ENCODE data around the gene NDN.

NDN gene, protein sequence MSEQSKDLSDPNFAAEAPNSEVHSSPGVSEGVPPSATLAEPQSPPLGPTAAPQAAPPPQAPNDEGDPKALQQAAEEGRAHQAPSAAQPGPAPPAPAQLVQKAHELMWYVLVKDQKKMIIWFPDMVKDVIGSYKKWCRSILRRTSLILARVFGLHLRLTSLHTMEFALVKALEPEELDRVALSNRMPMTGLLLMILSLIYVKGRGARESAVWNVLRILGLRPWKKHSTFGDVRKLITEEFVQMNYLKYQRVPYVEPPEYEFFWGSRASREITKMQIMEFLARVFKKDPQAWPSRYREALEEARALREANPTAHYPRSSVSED

DNA sequence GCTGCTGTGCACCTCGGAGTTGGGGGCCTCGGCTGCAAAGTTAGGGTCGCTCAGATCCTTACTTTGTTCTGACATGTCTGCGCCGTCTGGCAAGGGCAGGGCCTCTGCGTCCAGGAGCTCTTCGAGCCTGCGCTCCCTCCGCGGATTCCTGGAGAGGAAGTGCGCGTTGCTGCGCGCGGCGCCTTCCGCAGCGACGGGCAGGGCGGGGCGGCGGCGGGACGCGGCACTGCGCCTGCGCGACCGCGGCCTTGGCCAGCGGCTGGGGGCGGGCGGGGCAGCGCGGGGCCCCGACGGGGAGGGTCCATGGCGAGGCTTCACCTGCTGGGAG, at the start of gene NDN:
Gene NDN (minus strand): TSS at position 163 of the 328 bp plus-strand sequence. CDS start 88 bp downstream, at position 75.
- peak; percentile 30 for DNase-seq

DNA sequence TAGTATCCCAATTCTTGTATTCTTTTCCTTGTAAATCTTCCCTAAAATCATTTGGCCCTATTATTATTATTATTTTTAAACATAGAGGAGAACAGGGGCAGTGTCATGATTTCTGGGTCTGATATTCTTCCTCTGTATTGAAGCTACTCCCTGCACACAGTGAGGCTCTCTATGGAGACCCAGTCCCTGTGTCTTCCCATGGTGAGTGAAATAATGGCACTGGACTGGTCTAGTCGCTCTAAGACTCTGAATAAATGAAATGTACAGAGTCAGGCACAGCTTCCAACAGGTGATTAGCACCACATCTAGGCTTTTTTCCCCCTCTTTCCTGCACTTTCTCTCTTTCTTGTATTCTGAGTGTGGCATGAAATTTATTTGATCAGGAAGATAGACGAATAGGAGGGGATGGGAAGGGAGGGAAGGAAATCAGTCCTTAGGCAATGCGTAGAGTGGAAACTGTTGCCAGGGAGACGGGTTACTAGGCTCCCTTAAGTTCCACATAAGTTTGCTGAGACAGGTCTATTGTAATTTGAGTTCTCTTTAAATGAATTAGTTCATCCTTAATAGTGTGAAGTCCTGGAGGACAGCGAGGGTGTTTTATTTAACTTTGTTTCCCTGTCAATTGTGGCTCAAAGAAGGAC, 49.0 kb upstream of the NDN start:
- peak; percentile 43 for DNase-seq

DNA sequence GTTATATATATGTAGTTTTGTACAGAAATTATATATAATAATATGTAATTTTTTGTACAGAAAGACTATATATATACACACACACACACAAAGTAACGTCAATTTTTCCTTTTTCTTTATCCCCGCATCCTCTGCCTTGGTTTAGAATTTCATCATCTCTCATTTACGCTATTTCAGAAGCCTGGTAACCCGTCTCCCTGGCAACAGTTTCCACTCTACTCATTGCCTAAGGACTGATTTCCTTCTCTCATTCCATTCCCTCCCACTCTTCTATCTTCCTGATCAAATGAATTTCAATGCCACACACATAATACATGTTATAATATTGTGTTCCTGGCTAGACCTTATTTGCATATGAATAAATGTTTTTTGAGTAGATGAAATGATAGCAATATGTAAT, 47.8 kb upstream of the NDN start:
- DNase-seq: peak; percentile 81

DNA sequence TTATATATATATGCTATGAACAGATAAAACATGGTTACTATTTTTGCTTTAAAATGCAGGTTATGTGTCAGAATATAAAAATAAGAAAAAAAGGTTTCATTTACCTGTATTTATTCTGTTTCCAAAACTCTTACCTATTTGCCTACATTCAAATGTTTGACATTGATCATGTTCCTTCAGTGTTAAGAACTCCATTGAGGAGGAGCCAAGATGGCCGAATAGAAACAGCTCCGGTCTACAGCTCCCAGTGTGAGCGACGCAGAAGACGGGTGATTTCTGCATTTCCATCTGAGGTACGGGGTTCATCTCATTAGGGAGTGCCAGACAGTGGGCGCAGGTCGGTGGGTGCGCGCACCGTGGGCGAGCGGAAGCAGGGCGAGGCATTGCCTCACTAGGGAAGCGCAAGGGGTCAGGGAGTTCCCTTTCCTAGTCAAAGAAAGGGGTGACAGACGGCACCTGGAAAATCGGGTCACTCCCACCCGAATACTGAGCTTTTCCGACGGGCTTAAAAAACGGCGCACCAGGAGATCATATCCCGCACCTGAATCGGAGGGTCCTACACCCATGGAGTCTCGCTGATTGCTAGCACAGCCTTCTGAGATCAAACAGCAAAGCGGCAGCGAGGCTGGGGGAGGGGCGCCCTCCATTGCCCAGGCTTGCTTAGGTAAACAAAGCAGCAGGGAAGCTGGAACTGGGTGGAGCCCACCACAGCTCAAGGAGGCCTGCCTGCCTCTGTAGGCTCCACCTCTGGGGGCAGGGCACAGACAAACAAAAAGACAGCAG, 27.0 kb upstream of the NDN start:
- DNase-seq: peak; percentile 26

DNA sequence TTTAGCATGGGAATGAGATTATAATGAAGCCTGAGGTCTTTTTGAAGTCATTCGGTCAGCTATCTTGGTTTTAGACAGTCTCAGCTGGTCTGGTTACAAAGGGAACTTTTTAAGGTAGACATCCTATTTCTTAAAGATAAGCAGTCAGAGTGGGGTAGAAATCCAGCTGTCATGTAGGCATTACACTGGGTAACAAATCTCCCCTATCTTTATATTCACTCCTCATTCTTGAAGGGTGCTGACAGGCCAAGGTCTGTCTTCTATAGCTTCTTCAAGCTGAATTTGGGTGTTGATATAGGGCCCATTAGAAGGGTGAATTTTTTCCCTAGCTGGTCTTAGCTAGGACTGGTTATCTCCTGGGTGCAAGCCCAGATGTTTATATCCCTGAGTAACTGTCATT, 21.2 kb upstream of the NDN start:
- no peak for DNase-seq

DNA sequence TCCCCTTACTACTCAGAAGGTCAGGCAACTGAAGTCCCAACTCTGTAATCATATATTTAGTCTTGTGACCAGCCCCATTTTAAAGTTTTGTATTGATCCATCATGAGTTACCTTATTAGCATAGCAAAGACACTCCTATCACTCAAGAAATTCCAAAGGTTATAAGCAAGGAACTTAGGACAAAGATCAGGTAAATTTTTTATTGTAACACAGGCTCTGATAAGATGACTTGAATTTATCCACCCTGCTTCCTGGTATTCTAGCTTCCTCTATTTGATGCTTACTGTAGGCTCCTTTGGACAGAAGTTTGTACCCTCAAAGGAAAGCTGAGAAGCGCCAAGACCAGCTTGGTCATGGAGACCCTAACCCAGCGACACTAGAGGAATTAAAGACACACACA, 8.2 kb upstream of the NDN start:
- DNase-seq: no peak

DNA sequence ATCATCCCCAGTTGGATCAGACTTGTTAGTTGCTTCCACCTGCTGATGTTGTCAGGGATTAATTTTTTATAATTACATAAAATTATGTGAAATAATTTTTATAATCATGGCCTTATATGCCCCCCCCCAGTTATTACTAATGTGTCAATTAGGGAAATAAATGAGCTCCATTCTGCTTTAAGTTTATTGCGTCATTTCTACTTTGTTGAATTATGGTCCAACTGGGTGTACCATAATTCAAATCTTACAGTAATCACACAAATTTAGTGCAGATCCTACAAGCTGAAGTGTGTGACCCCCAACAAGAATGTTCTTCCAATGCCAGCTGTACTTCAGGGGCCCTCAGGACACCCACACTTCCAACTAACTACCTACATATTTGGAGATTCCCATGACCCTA, 7.5 kb upstream of the NDN start:
- DNase-seq: no peak

DNA sequence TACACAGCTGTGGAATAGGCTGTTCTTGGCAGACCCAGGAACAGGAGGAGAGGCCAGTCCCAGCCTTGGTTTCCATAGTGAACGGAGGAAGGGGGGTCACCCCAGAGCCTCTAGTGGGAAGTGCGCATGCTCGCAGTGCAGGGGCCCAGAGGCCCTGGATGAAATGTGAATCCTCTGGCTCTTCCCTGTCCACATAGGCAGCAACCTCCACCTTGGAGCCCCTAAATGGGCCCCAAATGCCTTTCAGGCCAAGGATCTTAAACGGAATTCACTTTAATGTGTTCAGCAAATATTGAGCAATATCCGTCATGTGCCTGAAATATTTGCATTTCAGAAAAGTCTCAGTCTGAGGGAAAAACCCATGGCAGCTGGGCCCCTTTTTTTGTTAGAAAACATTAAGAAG, 3.3 kb upstream of the NDN start:
- DNase-seq: peak; percentile 85

DNA sequence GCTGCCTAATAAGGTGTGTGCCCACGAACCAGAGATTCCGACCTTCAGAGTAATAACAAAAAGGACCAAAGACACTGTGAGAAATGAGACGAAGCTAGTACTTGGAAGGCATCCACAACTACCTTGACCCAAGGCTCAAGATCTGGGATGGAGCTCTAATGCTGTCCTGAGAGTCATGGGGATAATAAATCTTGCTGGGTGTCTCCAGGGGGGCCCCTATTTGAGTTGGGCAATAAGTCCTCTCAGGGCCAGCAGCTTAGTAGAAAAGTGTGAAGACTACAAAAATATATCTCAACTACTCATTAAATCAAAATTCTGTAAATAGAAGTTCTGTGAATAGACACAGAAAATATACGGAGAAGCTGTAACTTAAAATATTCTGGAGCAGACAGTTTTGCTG, 2.9 kb upstream of the NDN start:
- no peak for DNase-seq

DNA sequence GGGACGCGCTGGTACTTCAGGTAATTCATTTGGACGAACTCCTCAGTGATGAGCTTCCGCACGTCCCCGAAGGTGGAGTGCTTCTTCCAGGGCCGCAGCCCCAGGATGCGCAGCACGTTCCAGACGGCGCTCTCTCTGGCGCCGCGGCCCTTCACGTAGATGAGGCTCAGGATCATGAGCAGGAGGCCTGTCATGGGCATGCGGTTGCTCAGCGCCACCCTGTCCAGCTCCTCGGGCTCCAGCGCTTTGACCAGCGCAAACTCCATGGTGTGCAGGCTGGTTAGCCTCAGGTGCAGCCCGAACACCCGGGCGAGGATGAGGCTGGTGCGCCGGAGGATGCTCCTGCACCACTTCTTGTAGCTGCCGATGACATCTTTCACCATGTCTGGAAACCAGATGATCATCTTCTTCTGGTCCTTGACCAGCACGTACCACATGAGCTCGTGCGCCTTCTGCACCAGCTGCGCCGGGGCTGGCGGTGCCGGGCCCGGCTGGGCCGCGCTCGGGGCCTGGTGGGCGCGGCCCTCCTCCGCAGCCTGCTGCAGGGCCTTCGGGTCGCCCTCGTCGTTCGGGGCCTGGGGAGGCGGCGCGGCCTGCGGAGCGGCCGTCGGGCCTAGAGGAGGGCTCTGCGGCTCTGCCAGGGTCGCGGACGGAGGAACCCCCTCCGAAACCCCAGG, 501 bp downstream of the NDN start:
- no peak for DNase-seq

DNA sequence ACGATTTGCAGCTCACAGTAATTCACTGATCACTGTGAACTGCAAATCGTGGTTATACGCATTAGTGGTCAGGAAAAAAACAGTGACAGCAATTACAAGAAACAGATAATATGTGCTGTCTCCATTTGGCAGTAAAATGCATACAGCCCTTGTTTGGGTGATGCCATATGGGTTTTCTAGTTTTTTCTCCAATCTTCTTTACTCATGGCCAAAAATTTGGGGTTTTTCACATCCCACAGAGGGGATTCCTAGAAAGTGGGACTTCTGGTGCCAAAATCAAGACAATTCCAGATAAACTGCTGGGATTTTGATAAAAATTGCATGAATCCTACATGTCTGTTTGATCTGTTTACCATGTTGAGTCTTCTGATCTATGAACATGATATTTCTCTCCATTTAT, 15.6 kb downstream of the NDN start:
- no peak for DNase-seq

DNA sequence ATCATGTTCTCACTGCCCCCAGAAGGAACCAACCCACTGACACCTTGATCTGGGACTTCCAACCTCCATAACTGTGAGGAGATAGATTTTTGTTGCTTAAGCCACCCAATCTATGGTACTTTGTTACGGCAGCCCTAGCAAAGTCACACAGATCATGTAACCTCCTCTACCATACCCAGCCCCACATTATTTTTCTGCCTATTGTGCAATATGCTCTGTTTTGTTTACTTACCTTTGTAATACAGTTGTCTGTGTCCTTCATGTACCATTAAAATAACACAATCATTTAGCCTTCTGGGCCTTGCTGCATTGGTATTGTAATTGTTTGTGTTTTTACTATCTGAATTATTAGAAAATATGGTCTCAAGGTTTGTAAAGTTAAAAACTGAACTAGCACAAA, 16.1 kb downstream of the NDN start:
- no peak for DNase-seq

DNA sequence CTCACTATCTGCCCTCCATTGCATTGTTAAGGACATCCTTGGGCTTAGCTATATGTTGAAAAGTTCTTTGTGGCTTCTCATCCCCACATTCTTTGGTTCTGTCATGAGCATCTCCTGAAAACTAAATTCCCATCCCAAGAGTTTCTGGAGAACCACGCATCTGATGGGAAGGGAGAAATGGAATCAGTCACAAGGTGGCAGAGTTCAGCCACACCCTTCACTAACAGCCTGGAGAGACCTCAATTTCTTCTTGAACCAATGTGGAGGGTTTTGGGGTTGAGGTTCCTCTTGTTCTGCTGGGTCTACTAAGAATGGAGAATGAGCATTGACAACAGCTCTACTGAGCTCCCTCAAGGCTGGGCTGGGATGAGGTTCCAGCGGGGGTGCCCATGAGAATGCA, 23.9 kb downstream of the NDN start:
- no peak for DNase-seq

DNA sequence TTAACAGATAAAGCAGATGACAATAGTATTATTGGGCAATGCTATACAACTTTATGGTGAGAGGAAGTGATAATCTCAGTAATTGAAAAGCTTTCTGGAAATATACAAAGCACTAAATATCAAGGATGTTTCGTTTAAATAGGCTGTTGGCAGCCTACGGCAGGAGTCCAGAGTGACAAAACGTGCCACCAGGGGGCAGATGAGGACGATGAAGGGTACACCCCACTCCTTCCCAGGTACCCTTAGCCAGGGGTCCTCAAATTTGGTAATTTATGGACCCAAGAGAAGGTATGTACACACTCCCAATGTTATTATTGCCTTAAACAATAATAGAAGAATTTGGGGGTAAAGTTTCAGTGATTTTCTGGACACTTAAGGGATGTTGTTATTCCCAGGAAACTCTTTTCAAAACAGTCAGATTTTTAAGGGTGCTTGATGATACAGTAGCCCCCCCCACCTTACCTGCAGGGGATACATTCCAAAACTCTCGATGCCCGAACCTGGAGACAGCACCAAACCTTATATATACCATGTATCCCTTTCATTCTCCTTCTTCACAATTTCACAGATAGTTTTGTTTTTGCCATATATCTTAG, 38.1 kb downstream of the NDN start:
- peak; percentile 65 for DNase-seq

DNA sequence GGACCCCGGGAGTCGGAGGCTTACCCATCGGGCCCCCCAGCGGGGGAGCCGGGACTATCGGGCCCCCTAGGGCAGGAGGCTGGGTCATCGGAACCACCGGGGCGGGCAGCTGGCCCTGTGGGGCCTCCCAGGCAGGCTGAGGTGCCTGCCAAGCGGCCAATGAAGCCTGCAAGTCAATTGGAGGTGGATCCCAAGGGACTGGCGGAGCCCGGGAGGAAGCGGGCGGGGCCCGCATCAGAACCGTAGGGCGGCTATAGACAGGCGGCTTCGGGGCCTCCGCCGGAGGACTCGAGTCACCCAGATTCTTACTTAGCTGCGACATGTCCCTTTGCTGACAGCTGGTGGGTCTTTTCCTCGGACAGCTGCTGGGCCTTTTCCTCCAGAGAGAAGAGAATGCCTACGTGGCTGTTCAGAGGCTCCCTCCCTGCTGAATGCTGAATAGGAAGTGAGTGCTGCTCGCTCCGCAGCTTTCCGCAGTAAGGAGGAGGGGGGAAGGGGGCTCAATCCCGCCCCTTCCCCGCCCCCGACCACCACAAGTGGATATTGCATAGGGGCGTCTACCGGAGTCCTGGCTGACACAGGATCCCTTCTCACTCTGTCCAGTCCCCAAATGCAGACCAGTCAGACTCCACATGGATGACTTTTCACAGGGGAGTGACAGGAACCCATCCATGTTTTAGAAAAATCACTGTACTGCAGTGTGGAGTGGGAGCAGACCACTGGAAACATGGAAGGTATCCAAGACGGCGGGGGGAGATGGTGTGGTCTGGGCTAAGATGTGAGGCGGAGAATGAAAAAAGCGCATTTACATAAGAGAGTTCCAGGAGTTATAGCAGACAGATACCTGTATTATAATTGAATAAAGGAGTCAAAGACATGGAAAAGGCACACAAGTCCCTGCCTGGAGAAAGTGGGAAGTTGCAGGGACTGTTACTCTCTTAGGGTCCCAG, 39.4 kb downstream of the NDN start, which contains the start of gene MAGEL2:
Gene MAGEL2 (minus strand): TSS at position 447 of the 950 bp plus-strand sequence. CDS start 125 bp downstream, at position 322.
- peak; percentile 72 for DNase-seq

DNA sequence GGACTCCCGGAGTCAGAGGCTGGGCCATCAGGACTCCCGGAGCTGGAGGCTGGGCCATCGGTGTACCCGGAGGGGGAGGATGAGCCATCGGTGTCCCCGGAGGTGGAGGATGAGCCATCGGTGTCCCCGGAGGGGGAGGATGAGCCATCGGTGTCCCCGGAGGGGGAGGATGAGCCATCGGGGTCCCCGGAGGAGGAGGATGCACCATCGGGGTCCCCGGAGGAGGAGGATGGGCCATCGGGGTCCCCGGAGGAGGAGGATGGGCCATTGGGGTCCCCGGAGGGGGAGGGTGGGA, 40.2 kb downstream of the NDN start:
- DNase-seq: no peak

DNA sequence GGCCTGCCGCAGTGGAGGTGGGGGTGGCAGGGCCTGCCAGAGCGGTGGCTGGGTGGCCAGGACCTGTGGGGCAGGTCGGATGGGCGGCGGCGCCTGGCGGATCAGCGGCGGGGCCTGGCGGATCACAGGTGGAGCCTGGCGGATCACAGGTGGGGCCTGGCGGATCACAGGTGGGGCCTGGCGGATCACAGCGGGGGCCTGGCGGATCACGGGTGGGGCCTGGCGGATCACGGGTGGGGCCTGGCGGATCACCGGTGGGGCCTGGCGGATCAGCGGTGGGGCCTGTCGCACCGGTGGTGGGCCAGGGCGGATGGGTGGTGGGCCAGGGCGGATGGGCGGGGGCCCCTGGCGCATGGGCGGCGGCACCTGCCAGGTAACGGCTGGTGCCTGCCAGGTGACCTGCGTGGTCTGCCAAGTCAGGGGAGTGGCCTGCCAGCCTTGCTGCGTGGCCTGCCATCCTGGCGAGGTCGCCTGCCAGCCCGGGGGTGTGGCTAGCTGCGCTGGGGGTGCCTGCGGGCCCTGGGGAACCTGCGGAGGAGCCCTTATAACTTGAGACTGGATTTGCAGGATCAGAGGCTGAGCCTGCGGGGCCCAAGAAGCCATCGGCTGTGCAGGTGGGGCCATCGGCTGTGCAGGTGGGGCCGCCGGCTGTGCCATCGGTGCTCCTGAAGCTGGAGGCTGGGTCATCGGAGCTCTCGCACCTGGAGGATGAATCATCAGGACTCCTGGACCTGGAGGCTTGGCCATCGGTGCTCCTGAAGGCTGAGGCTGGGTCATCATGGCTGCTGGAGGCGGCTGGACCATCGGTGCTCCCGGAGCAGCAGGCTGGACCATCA, 40.7 kb downstream of the NDN start:
- no peak for DNase-seq

DNA sequence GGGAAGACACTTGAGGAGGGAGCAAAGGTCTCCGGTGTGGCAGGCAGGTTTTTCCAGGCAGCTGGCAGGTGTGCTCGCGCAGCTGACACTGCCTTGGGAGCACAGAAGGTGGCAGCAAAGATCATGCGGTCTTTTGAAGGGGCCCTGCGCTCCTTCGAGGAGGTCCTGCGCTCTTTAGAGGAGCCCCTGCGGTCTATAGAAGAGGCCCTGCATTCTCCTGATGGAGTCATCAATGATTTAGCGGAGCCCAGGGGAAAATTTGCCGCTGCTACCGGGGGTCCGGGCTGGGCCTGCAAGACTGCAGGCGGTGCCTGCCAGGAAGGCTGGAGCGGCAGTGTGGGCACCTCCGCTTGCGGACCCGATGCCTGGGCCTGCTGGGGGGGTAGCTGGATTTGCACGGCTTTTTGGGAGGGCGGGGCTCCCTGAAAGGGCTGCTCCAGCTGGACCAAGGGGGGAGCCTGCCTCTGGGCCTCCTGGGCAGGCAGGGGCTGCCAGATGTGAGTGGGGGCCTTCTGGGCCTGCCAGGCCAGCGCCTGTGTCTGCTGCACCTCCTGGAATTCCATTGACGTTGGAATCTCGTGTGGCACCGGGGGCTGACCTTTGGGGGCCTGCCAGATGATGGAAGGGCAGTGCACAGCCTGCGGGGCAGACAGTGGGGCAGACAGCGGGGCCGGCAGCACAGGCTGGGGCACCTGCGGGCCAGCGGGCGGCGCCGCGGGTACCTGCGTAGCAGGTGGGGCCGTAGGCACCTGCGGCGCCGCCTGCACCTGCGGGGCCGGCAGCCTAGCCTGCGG, 41.5 kb downstream of the NDN start:
- DNase-seq: peak; percentile 30

DNA sequence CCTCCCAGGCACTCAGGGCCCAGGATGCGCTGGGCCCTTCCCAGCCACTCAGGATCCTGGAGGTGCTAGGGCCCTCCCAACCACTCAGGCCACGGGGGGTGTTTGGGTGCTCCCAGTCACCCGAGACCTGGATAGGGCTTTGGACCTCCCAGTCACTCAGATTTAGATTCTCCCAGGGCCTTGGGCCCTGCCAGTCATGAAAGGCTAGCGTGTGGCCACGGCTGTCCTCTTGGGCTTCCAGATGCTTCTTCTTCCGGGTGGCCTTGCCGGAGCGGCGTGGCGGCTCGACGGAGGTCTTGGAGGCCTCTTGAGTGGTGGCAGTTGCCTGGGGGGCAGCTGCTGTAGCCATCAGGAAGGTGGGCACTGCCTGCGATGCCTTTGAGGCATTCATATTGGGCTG, 42.3 kb downstream of the NDN start:
- DNase-seq: no peak

DNA sequence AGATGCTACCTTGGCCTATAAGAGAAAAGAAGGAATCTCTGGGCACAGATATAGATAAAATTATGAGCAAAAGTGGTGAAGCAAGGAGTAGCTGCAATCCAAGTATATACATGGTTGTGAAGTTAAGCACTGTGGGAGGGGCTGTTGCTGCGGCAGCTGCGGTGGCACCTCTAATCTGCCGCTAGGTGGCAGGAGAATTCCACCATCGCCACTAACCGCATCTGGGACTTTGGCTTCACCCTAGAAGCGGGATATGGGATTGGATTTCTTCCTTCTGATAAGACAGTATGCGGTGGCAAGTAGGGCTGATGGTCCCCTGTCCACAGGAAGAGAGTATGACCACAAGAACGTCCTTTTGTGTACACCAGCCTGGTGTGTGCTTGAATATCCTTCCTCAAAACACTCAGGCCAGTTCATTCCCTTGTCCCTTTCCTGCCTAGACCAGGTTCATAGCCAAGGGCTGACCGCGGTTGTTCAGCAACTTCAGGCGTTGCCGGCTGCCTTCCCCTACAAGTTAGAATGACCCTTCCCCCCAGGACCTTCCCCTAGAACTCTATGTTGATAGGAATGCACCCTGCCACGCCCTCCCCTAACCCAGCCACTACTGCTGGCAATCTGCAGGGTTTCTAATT, 44.6 kb downstream of the NDN start:
- DNase-seq: peak; percentile 76

Data from NCI-H1436 (cell line).